ENCODE data around the gene ZAP70. TPM values are rescaled to one million over a fixed set of nuclear protein-coding genes. Genes with fewer than 3 reads are reported as not detected.
A peak's percentile ranks its signal among the peaks of the same experiment; 100 is the strongest.

ZAP70 gene
- total RNA-seq, 2 experiments from 2014 or later, result 167 TPM

DNA sequence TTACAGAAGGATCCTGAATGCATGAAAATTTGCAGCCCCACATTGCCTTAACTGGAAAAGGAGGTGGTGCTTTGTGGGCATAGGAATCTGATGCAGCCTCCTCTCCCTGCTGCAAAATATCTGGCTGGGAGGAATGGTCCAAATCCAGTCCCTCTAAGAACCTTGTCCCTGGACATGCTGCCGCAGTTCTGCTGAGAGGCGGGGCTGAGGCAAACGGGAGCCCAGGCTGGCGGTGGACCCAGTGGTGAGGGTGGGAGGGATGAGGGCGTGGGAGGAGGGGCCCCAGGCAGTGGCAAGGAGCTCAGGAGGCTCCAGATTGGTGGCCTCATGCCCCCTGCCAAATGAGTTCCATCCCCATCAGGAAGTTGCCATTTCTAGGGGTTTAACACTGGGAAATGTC lies 36.2 kb downstream of the ZAP70 start:
- DNase-seq, result no peak
- CTCF ChIA-PET, result interaction anchor here (0.9 to 3.0 kb wide), 3 partner anchors 31 to 50 kb away, joined by 3 to 15 read pairs (median 8); no protein-coding TSS in a partner anchor

DNA sequence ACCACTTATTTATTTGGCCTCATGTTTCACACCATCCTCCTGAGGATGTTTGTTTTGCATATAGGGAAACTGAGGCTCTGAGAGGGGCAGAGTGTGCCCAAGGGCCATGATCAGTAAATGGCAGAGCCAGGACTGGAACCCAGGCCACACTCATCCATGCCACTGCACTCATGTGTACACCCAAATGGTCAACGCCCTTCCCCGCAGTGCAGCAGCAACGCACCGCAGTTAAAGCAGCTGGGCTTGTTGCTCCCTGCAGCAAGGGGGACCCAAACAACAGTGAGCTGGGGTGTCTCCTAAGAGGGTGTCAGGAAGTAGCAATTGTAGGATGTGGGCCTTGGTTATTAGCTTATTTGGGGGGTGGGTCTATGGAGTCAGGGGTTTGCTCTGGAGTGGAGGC lies 36.6 kb downstream of the ZAP70 start:
- no peaks in the 10 kb centered on the region for H3K27me3 Mint-ChIP-seq (ENCODE audit: low read depth)
- CTCF ChIA-PET, result interaction anchor here (1.5 to 3.0 kb wide), 3 partner anchors 9 to 51 kb away, joined by 4 to 15 read pairs (median 8); no protein-coding TSS in a partner anchor
- H3K27ac Mint-ChIP-seq, result no peak overlapping the region
- DNase-seq, result no peak
- intact Hi-C loops (cut with micrococcal nuclease), result no loop called here
- H3K36me3 Mint-ChIP-seq (ENCODE audit: low read depth), result no peaks in the 10 kb centered on the region
- H3K4me1 Mint-ChIP-seq (ENCODE audit: low read depth), result peaks cover 21% of the 10 kb centered on the region
- no peak overlapping the region for H3K4me3 Mint-ChIP-seq
- H3K9me3 Mint-ChIP-seq, result no peaks in the 10 kb centered on the region

More for the DNA sequence above, 36.2 kb downstream of the ZAP70 start:
- Mint-ChIP-seq H3K4me3 (no peak overlapping the region), H3K27me3 (ENCODE audit: low read depth) (no peaks in the 10 kb centered on the region), H3K27ac (no peak overlapping the region), H3K4me1 (ENCODE audit: low read depth) (peaks cover 23% of the 10 kb centered on the region), H3K9me3 (no peaks in the 10 kb centered on the region), H3K36me3 (ENCODE audit: low read depth) (no peaks in the 10 kb centered on the region)
- intact Hi-C loops (cut with micrococcal nuclease), result no loop called here

DNA sequence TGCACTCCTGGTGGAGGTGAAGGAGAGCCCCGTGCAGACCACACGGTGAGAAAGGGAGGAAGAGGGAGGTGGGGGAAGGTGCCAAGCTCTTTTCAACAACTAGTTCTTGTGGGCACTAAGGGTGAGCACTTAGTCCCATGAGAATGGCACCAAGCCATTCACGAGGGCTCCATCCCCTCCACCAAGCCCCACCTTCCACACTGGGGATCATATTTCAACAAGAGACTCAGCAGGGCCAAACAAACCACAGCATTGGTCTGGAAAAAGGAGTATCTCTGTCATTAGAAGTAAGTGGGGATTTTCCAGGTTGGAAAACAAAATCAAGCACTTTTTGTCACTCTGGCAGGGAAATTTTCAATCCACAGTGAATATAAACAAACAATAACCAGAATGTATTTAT lies 38.4 kb downstream of the ZAP70 start:
- Mint-ChIP-seq H3K4me1 (ENCODE audit: low read depth) (peaks cover 10% of the 10 kb centered on the region), H3K9me3 (no peaks in the 10 kb centered on the region), H3K27me3 (ENCODE audit: low read depth) (no peaks in the 10 kb centered on the region), H3K4me3 (no peak overlapping the region), H3K36me3 (ENCODE audit: low read depth) (peaks cover 2% of the 10 kb centered on the region), H3K27ac (no peak overlapping the region)
- CTCF ChIA-PET, result interaction anchor here (0.5 to 3.0 kb wide), 7 partner anchors 8 to 296 kb away, joined by 3 to 15 read pairs (median 4); no protein-coding TSS in a partner anchor
- DNase-seq, result no peak
- intact Hi-C loops (cut with micrococcal nuclease), result no loop called here

DNA sequence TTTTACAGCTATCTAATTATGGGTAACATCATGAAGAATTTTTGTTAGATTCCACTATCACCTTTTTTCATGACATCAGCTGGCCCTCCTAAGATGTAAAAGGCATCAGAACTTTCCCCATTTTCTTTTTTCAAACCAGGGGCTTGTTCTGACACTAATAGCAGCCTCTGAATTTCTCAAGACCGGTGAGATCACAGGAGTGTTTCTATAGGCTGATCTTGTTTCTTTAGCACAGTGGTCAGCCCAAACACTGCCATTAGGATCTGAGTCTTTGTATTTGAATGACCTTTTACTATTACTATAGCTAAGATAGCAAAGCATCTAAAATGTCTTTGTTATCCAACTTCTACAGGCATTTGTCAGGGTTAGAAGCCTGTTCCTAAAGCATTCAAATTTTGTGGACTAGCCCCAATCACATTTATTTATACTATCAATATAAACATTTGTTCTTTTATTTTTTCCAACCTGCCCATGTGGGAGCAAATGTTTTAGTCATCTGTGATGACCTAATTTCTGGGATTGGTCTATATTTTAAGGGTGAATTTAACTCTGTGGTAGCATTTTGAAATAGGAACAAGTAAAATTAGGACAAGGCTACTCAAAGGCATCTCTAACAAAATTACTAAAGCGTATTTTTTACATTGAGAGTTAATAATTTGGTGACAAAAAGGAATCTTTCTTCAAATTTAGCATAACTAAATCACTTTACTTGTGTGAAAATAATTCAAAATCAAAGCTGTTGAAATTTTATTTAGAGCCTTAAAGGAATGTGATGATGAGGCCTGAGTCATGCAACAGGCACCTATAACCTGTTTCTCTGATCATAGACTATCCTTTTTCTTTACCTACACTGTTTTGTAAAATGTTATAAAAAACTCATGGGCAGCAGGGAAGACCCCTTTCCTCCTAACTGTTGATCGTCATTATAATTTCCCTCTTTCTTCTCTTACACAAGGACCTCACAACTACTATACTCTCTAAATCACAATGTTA lies 39.3 kb downstream of the ZAP70 start:
- Mint-ChIP-seq H3K4me3 (no peak overlapping the region), H3K36me3 (ENCODE audit: low read depth) (peaks cover 5% of the 10 kb centered on the region), H3K27me3 (ENCODE audit: low read depth) (no peaks in the 10 kb centered on the region), H3K9me3 (no peaks in the 10 kb centered on the region), H3K4me1 (ENCODE audit: low read depth) (peaks cover 6% of the 10 kb centered on the region), H3K27ac (no peak overlapping the region)
- no peak for DNase-seq
- intact Hi-C loops (cut with micrococcal nuclease), result no loop called here
- CTCF ChIA-PET, result interaction anchor here (0.9 to 3.0 kb wide), 5 partner anchors 9 to 55 kb away, joined by 3 to 15 read pairs (median 4); no protein-coding TSS in a partner anchor

DNA sequence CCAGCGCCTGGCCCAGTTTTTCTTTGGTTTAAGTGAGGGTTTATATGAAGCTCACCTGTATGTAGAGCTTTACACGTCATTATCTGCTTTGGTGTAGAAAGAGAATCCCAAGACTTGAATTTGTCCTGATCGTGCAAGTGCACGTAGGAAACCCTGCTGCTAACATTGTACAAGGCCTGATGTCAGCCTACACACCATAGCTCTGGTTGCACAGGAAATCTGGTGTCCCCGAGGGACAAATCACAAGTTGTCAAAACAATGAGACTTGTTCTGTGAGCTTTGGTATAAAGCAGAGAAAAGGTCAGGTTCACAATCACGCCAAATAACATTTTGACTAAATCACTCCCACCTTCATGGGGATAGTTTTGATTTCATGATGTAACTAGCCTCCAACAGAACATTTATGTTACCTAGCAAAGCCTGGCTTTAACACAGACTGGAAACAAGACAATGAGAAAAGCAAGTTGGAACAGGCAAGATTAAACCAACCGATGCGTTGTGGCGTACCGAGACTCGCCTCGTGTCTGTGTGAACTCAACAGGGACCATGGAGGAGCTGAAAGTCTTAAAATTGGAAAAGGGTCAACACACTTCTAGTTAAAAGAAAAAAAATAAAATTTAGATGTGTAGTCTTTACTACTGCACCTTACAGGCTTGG lies 41.4 kb downstream of the ZAP70 start:
- DNase-seq, result no peak
- CTCF ChIA-PET, result interaction anchor here (0.6 to 1.9 kb wide), 3 partner anchors 14 to 55 kb away, joined by 3 to 6 read pairs (median 3); no protein-coding TSS in a partner anchor
- Mint-ChIP-seq H3K4me1 (ENCODE audit: low read depth) (peaks cover 2% of the 10 kb centered on the region), H3K27me3 (ENCODE audit: low read depth) (no peaks in the 10 kb centered on the region), H3K4me3 (no peak overlapping the region), H3K27ac (no peak overlapping the region), H3K36me3 (ENCODE audit: low read depth) (peaks cover 7% of the 10 kb centered on the region), H3K9me3 (no peaks in the 10 kb centered on the region)
- intact Hi-C loops (cut with micrococcal nuclease), result no loop called here

DNA sequence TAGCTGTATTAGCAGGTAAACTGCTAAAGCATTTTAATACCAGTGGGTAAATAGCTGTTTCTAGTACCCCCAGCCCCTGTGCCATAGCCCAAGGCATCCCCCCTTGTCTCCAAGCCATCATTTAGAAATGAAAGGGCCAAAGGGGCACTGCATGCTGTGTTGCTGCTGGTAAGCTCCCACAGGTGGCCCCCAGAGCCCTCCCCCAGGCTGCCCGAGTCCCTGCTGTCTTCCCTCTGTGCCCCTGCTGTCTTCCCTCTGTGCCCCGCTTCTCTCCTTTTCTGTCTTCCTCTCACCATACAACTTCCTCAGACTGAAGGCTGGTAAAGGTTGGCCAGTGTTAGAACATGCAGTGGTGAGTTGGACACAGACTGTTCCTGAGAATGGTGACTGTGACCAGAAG lies 42.1 kb downstream of the ZAP70 start:
- Mint-ChIP-seq H3K4me3 (no peak overlapping the region), H3K36me3 (ENCODE audit: low read depth) (peaks cover 7% of the 10 kb centered on the region), H3K4me1 (ENCODE audit: low read depth) (peaks cover 5% of the 10 kb centered on the region), H3K9me3 (no peaks in the 10 kb centered on the region), H3K27me3 (ENCODE audit: low read depth) (no peaks in the 10 kb centered on the region), H3K27ac (no peak overlapping the region)
- no peak for DNase-seq
- intact Hi-C loops (cut with micrococcal nuclease), result no loop called here
- CTCF ChIA-PET, result interaction anchor here (1.0 to 1.9 kb wide), 2 partner anchors 15 to 55 kb away, joined by 3 to 6 read pairs; no protein-coding TSS in a partner anchor

DNA sequence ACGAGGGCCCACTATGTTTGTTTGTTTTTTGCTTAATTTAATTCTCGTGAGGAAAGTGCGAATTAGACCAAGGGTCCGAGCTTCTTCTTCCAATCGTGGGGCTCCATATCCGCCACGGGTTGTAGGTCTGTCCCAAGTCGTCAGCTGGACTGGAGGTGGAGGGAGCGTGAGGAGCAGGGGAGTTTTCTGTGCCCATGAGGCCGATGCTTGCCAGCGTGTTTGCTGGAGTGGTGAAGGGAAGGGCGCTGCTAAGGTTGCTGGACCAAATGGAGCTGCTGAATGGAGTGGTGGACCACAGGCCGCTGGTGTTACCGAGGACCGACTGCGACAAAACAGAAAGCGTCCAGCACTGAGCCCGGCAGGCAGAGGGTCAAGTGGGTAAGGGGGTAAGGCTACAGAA lies 43.7 kb downstream of the ZAP70 start:
- Mint-ChIP-seq H3K4me3 (no peak overlapping the region), H3K27me3 (ENCODE audit: low read depth) (no peaks in the 10 kb centered on the region), H3K4me1 (ENCODE audit: low read depth) (peaks cover 12% of the 10 kb centered on the region), H3K27ac (no peak overlapping the region), H3K9me3 (no peaks in the 10 kb centered on the region), H3K36me3 (ENCODE audit: low read depth) (peaks cover 17% of the 10 kb centered on the region)
- intact Hi-C loops (cut with micrococcal nuclease), result no loop called here
- CTCF ChIA-PET, result no interaction called here
- no peak for DNase-seq

DNA sequence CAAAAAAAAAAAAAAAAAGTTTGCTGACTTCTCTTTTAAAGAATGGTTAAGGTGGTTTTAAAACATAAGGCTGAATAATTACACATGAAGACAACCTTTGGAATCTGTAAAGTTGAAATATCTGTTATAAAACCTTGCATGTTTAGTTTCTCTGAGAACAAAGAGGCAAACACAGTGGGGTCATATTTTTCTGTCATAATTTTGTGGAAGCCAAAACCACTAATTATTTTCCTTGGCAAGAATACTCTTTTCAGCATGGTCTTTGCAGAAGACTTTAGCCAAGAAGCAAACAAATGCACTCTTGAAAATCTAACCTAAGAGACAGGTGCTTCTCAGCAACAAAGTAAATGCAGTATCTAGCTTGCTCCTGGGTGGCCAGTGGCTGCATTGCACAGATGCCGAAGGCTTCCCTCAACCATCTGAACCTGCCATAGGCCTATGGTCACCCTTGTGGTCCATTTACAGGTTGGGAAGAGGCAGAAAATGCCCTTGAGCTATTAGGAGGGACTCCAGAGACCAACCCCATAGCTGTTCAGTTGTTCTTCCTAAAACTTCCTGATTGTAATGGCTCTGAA lies 44.8 kb downstream of the ZAP70 start:
- no peak overlapping the region for H3K4me3 Mint-ChIP-seq
- peaks cover 13% of the 10 kb centered on the region for H3K4me1 Mint-ChIP-seq (ENCODE audit: low read depth)
- no peaks in the 10 kb centered on the region for H3K9me3 Mint-ChIP-seq
- no peak overlapping the region for H3K27ac Mint-ChIP-seq
- no peaks in the 10 kb centered on the region for H3K27me3 Mint-ChIP-seq (ENCODE audit: low read depth)
- CTCF ChIA-PET, result interaction anchor here (1.2 kb wide), 1 partner anchor 10 kb away, joined by 3 read pairs; no protein-coding TSS in a partner anchor
- intact Hi-C loops (cut with micrococcal nuclease), result no loop called here
- H3K36me3 Mint-ChIP-seq (ENCODE audit: low read depth), result peaks cover 18% of the 10 kb centered on the region
- DNase-seq, result no peak

DNA sequence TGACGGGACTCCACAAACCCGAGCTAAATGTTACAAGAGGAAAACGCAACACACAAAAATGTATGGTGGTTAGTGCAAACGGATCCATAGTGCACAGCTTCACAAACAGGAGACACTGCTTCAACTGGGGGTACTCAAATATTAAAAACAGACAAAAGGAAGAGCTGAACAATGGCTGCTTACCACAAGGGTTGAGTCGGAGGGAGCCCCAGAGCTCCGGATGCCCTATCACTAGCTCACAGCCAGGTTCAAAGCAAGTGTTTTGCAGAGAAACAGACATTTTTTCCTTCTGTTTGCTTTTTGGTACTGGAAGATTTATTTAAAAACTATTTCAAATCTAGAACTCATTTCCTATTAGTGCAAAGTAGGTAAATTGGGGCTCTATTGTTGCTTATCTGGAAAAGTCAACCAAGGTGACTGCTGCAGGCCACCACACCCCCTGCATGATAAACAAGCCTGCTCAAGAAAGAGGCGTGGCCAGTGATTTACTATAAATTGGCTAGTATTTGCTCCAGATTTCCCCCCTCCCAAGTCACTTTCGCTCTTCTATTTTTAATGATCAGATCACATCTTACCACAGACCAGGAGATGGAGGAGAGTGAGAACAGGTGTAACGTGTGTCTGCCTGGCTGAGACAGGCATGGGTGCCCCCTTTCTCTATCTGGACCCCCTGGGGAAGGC lies 46.5 kb downstream of the ZAP70 start:
- H3K9me3 Mint-ChIP-seq, result no peaks in the 10 kb centered on the region
- H3K27me3 Mint-ChIP-seq (ENCODE audit: low read depth), result no peaks in the 10 kb centered on the region
- peaks cover 13% of the 10 kb centered on the region for H3K4me1 Mint-ChIP-seq (ENCODE audit: low read depth)
- peaks cover 21% of the 10 kb centered on the region for H3K36me3 Mint-ChIP-seq (ENCODE audit: low read depth)
- CTCF ChIA-PET, result interaction anchor here (0.6 kb wide), 1 partner anchor 11 kb away, joined by 3 read pairs; no protein-coding TSS in a partner anchor
- DNase-seq, result no peak
- no peak overlapping the region for H3K4me3 Mint-ChIP-seq
- intact Hi-C loops (cut with micrococcal nuclease), result no loop called here
- H3K27ac Mint-ChIP-seq, result no peak overlapping the region

DNA sequence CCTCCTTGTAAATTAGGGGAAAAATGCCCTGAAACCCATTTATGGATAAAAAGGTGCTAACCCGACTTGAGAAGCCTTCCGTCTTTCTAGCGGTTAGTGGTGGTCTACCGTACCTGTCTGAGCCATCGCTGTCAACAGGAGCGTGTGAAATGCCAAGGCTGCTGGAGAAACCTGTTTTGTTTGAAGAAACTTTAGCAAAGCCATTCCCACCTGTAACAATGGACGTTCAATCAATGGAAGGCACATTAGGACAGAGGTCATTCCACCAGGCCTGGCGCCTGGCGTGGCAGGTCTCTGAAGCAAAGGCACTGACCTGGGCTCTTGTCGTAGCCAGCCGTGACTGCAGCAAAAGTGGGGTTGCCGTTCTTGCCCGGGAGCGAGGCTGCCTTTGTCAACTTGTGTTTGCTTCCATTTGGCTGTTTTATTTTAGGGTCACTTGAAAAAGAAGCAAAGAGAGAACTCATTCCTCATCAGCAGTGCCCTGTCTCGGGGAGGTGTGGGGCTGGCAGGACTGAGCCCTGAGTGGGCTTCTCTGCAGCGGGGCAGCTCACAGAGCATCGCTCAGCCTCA lies 47.2 kb downstream of the ZAP70 start:
- Mint-ChIP-seq H3K4me1 (ENCODE audit: low read depth) (peaks cover 13% of the 10 kb centered on the region), H3K4me3 (peak overlapping the region; percentile 54), H3K36me3 (ENCODE audit: low read depth) (peaks cover 21% of the 10 kb centered on the region), H3K9me3 (no peaks in the 10 kb centered on the region), H3K27ac (peak overlapping the region; percentile 47), H3K27me3 (ENCODE audit: low read depth) (no peaks in the 10 kb centered on the region)
- CTCF ChIA-PET, result no interaction called here
- DNase-seq, result no peak
- intact Hi-C loops (cut with micrococcal nuclease), result no loop called here

DNA sequence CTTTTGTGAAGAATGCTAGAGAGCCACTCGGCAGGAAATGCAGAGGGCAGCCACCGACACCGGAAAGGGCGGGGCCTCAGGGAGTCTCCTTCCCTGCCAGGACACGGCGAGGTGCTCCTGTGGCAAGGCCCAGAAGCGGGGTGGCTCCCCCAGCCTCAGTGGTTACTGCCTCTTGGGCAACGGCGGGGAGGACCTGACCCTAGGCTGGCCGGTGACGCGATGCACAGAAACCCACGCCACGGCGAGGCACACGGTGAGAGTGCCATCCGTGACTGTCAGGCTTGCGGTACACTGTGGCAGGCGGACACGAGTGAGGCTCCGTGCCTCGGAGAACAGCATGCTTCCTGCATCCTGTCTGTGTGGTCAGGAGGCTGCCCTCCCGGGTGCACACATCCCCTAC lies 47.8 kb downstream of the ZAP70 start:
- Mint-ChIP-seq H3K9me3 (no peaks in the 10 kb centered on the region), H3K4me1 (ENCODE audit: low read depth) (peaks cover 13% of the 10 kb centered on the region), H3K36me3 (ENCODE audit: low read depth) (peaks cover 23% of the 10 kb centered on the region), H3K27ac (peak overlapping the region; percentile 47), H3K27me3 (ENCODE audit: low read depth) (no peaks in the 10 kb centered on the region), H3K4me3 (peak overlapping the region; percentile 54)
- DNase-seq, result peak; percentile 58
- CTCF ChIA-PET, result no interaction called here
- intact Hi-C loops (cut with micrococcal nuclease), result no loop called here

Data from activated naive CD4-positive, alpha-beta T cell treated with anti-CD3 and anti-CD28 coated beads for 36 hours (primary cell).